Common myeloid progenitor, CD34-positive (primary cell): ENCODE results near the gene SFXN2.
A peak's percentile ranks its signal among the peaks of the same experiment; 100 is the strongest.

Experiments
- CTCF ChIA-PET: fragments of 350-600 bp; sonication (Branson Sonifier 250); formaldehyde crosslinking; loops from one replicate; lab custom pipeline; 2021; ENCODE audit warnings: antibody characterized with exemption; lab: Charles Lee
- POLR2A ChIA-PET: fragments of 350-600 bp; sonication (Branson Sonifier 250); formaldehyde crosslinking; loops from one replicate; lab custom pipeline; 2021; ENCODE audit warnings: antibody characterized with exemption; lab: Charles Lee
- DNase-seq, 3 donors: peaks; one replicate each; pipeline versions ENCODE4 v3.0.0 to v3.0.0-alpha.2; 2013
- H3K27ac ChIP-seq, 2 experiments: 1 replicate in 1 of 2; 2 replicates in 1 of 2; pipeline ENCODE4 v1.7.0; 2013; ENCODE audit warnings: inconsistent platforms in 2 of 2, low read length in 2 of 2, mild to moderate bottlenecking in 2 of 2, low read depth in 1 of 2, moderate library complexity in 1 of 2; ENCODE audit not compliant: severe bottlenecking in 2 of 2, insufficient read depth in 1 of 2, poor library complexity in 1 of 2
- H3K27me3 ChIP-seq, 5 experiments: replicated peaks in 2 of 5; 1 replicate in 3 of 5; 2 replicates in 2 of 5; pipeline versions ENCODE4 v1.6.1 to v1.7.0; 2013; ENCODE audit warnings: low read length in 4 of 5, mild to moderate bottlenecking in 2 of 5, moderate library complexity in 2 of 5, inconsistent platforms in 1 of 5; ENCODE audit not compliant: insufficient read depth in 5 of 5, control insufficient read depth in 4 of 5
- H3K36me3 ChIP-seq, 4 experiments: 1 replicate in 2 of 4; 2 replicates in 2 of 4; pipeline versions ENCODE4 v1.6.1 to v1.7.0; 2013; ENCODE audit warnings: low read length in 3 of 4, control low read depth in 1 of 4, mild to moderate bottlenecking in 1 of 4; ENCODE audit not compliant: control insufficient read depth in 4 of 4, insufficient read depth in 4 of 4
- H3K4me1 ChIP-seq, 4 experiments: 1 replicate in 3 of 4; 2 replicates in 1 of 4; pipeline versions ENCODE4 v1.6.1 to v1.7.1; 2013; ENCODE audit warnings: low read length in 3 of 4, mild to moderate bottlenecking in 3 of 4, control low read depth in 1 of 4, inconsistent platforms in 1 of 4, moderate library complexity in 1 of 4; ENCODE audit not compliant: control insufficient read depth in 4 of 4, insufficient read depth in 4 of 4; ENCODE audit errors: control extremely low read depth in 1 of 4
- H3K4me3 ChIP-seq, 7 experiments: 1 replicate in 4 of 7; 2 replicates in 3 of 7; pipeline versions ENCODE4 v1.5.1 to v1.7.0; 2013; ENCODE audit warnings: mild to moderate bottlenecking in 7 of 7, low read length in 6 of 7, moderate library complexity in 6 of 7, inconsistent platforms in 2 of 7, low read depth in 2 of 7, control low read depth in 1 of 7; ENCODE audit not compliant: insufficient read depth in 4 of 7, control insufficient read depth in 1 of 7; ENCODE audit errors: extremely low read depth in 1 of 7
- H3K9me3 ChIP-seq, 5 experiments: 1 replicate in 4 of 5; 2 replicates in 1 of 5; pipeline versions ENCODE4 v1.6.1 to v1.7.1; 2013; ENCODE audit warnings: low read length in 4 of 5, mild to moderate bottlenecking in 2 of 5, inconsistent platforms in 1 of 5, low read depth in 1 of 5, moderate library complexity in 1 of 5; ENCODE audit not compliant: control insufficient read depth in 4 of 5, insufficient read depth in 2 of 5; ENCODE audit errors: control extremely low read depth in 1 of 5
- WGBS: methylation state at CpG from one replicate; pipeline ENCODE4 v1.1.5; 2013; ENCODE audit not compliant: insufficient coverage; 5-methylcytosine and 5-hydroxymethylcytosine counted together

Gene SFXN2

DNA sequence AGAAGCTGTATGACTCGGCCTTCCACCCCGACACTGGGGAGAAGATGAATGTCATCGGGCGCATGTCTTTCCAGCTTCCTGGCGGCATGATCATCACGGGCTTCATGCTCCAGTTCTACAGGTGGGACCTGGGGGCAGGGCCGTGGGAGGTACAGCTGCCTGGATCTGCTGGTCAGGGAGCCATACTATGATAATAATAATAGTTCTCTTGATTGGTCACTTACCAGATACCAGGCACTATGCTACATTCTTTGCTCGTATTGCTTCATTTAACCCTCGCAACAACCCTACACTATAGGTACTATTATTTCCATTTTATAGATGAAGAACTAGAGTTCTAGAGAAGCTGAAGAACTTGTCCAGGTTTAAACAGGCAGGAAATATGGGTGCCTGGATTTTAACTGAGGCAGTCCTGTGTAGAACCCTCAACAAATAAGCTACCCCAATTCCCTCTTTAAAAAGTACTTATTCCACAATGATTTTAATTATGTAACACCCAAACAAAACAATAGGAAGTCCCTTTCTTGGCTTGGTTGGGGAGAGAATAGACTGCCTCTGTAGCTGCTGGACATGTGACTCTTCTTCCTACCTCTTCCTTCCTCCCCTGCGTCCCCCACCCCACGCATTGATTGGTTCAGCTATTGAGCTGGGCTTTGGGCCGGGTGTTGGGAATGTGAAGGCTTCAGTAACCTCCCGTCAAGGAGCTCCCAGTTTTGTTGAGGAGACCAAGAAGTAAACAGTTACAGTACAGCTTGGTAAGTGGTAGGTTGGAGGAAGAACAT is 12.8 kb downstream of the SFXN2 start:
- H3K27ac ChIP-seq = no peak overlapping the region
- ChIA-PET CTCF (interaction anchor here (0.8 to 4.6 kb wide), 15 partner anchors 8 to 756 kb away, joined by 3 to 34 read pairs (median 4); partner anchors contain the start of genes ARL3, CNNM2 and SFXN2), POLR2A (no interaction called here)
- peaks cover 7 to 48% (median 27%) of the 10 kb centered on the region in 4 experiments for H3K36me3 ChIP-seq
- peaks cover 0 to 17% (median 13%) of the 10 kb centered on the region in 4 experiments for H3K4me1 ChIP-seq
- DNase-seq = no peak
- H3K9me3 ChIP-seq = no peaks in the 10 kb centered on the region
- 91% methylated on average over 9 of the region's 13 CpGs for WGBS
- no peak overlapping the region for H3K4me3 ChIP-seq
- H3K27me3 ChIP-seq = no peaks in the 10 kb centered on the region

- Histone ChIP-seq H3K36me3 (peaks cover 7 to 60% (median 37%) of the 10 kb centered on the region in 4 experiments), H3K27ac (no peak overlapping the region), H3K9me3 (no peaks in the 10 kb centered on the region), H3K4me3 (peak overlapping the region in 1 of 7 experiments; percentile 7), H3K4me1 (peaks cover 0 to 17% (median 13%) of the 10 kb centered on the region in 4 experiments), H3K27me3 (no peaks in the 10 kb centered on the region)
- CTCF ChIA-PET = interaction anchor here (0.9 to 4.6 kb wide), 9 partner anchors 13 to 519 kb away, joined by 3 to 34 read pairs (median 3); partner anchors contain the start of genes ARL3, CNNM2, SFXN2 and WBP1L
- POLR2A ChIA-PET = no interaction called here
- 26% methylated on average over 21 of the region's 30 CpGs for WGBS
- DNase-seq = peak; percentile 77 to 85 (median 84)
Observed at GRCh38 chr10:102729029-102730026, 14.9 kb downstream of the SFXN2 start.

DNA sequence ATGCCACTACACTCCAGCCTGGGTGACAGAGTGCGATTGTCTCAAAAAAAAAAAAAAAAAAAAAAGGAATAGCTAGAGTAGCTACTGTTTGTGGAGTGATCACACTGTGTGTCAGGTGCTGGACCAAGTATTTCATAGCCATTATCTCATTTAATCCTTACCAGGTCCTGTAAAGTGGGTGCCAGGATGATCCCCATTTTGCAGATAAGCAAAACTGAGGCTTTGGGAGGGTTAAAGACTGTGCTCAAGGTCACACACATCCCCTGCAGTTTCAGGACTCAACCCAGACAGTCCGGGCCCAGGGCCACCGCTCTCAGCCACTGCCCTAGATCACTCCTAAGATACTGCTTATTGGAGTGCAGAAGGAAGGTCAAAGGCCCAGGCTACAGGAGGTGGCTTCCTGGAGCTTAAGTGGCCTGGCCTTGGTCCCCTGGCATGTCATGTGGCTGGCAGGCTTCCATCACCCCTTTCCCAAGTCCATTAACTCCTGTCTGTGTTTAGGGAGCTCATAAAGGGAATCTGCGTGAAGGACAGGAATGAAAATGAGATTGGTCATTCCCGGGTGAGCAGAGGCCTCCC is 16.9 kb downstream of the SFXN2 start:
- POLR2A ChIA-PET = interaction anchor here (0.6 kb wide), 1 partner anchor 17 kb away, joined by 3 read pairs; no protein-coding TSS in a partner anchor
- DNase-seq = no peak
- peaks cover 0 to 31% (median 16%) of the 10 kb centered on the region in 4 experiments for H3K4me1 ChIP-seq
- no peak overlapping the region for H3K27ac ChIP-seq
- H3K9me3 ChIP-seq = no peaks in the 10 kb centered on the region
- no peak overlapping the region for H3K4me3 ChIP-seq
- H3K36me3 ChIP-seq = peaks cover 4 to 67% (median 33%) of the 10 kb centered on the region in 4 experiments
- WGBS = 93% methylated on average over 2 of the region's 5 CpGs
- CTCF ChIA-PET = interaction anchor here (1.0 to 2.0 kb wide), 9 partner anchors 10 to 339 kb away, joined by 3 to 7 read pairs (median 3); no protein-coding TSS in a partner anchor
- no peaks in the 10 kb centered on the region for H3K27me3 ChIP-seq

GRCh38 chr10:102732661-102733060 is 18.2 kb downstream of the SFXN2 start:
- ChIA-PET CTCF (interaction anchor here (1.3 kb wide), 1 partner anchor 34 kb away, joined by 3 read pairs; no protein-coding TSS in a partner anchor), POLR2A (interaction anchor here (0.9 kb wide), 1 partner anchor 104 kb away, joined by 3 read pairs; the partner anchor contains the start of gene CYP17A1)
- H3K4me1 ChIP-seq = peaks cover 0 to 38% (median 16%) of the 10 kb centered on the region in 4 experiments
- no peaks in the 10 kb centered on the region for H3K9me3 ChIP-seq
- no peaks in the 10 kb centered on the region for H3K27me3 ChIP-seq
- peaks cover 2 to 60% (median 27%) of the 10 kb centered on the region in 4 experiments for H3K36me3 ChIP-seq
- WGBS = no CpG with 5 or more reads among the region's 1 CpG
- H3K4me3 ChIP-seq = no peak overlapping the region
- DNase-seq = no peak
- no peak overlapping the region for H3K27ac ChIP-seq

DNA sequence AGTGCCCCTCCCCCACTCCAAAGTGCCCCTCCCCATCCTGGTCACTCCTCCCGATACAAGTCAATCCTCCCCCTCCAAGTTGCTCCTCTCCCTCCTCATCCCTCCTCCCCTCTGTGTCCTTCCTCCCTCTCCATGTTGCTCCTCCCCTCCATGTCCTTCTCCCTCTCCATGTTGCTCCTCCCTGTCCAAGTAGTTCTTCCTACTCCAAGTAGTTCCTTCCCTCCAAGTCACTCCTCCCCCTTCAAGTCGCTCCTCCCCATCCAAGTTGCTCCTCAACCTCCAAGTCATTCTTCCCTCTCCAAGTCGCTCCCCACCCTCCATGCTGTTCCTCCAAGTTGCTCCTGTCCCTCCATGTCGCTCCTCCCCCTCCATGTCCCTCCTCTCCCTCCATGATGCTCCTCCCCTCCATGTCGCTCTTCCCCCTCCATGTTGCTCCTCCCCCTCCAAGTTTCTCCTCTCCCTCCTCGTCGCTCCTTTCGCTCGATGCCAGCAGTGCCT is 20.7 kb downstream of the SFXN2 start:
- DNase-seq = no peak
- ChIA-PET POLR2A (no interaction called here), CTCF (interaction anchor here (0.7 to 1.6 kb wide), 2 partner anchors 9 to 23 kb away, joined by 3 to 4 read pairs; partner anchors contain the start of gene WBP1L)
- Histone ChIP-seq H3K36me3 (peaks cover 2 to 47% (median 23%) of the 10 kb centered on the region in 4 experiments), H3K4me1 (peaks cover 5 to 45% (median 21%) of the 10 kb centered on the region in 4 experiments), H3K4me3 (no peak overlapping the region), H3K9me3 (no peaks in the 10 kb centered on the region), H3K27me3 (no peaks in the 10 kb centered on the region), H3K27ac (no peak overlapping the region)
- 93% methylated on average over 5 of the region's 9 CpGs for WGBS

DNA sequence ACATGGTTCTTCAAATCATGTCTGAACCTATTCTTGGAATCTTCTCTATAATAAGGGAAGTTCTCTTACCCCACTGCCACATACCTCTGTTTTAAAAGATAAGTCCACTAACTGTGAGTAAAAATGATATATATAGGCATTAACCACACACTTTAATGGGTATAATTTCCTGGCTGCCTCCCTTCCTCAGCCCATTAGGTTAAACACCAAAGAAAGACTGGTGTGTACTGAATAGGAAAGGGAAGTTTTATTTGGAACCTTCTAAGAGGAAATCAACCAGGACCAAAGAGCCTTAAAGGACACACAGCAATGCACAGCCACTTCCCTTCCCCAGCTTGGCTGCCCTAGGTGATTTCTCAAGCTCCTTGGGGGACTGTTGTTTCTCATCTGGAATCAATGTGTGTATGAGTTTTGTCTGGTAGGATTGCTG is 24.3 kb downstream of the SFXN2 start:
- Histone ChIP-seq H3K9me3 (no peaks in the 10 kb centered on the region), H3K36me3 (peaks cover 0 to 21% (median 5%) of the 10 kb centered on the region in 4 experiments), H3K4me1 (peaks cover 14 to 73% (median 39%) of the 10 kb centered on the region in 4 experiments), H3K4me3 (peak overlapping the region in 3 of 7 experiments; percentile 25 to 50 (median 30)), H3K27ac (peak overlapping the region in 1 of 2 experiments; percentile 1), H3K27me3 (no peaks in the 10 kb centered on the region)
- peak; percentile 36 to 85 (median 75) for DNase-seq
- ChIA-PET POLR2A (interaction anchor here (0.6 kb wide), 1 partner anchor 127 kb away, joined by 5 read pairs; no protein-coding TSS in a partner anchor), CTCF (interaction anchor here (0.8 to 5.8 kb wide), 4 partner anchors 13 to 21 kb away, joined by 3 to 34 read pairs (median 4); no protein-coding TSS in a partner anchor)
